ENCODE results near the gene NUAK1.
"Not testable (repeated sequence)": the region's sequence is repeated elsewhere in the genome, so short reads cannot be mapped to it uniquely, and the experiment has no call there.

Gene NUAK1

DNA sequence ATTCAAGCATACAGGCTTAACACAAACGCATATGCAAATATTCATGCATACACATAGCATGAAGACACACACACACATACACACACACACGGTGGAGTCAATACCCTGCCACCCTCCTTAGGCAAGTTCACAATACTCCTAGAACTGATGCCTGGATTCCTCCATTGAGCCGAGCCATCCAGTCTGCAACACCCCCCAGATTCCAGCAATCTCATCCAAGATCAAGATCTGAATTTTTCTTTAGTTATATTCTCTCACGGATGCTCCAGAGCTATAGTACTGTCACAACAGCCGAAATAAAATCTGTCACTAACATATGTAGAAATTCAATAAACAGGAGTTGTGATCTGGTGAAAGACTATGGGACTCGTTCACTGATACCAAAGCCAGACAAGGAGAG is 110.8 kb downstream of the NUAK1 start:
- DNase-seq: no peak

DNA sequence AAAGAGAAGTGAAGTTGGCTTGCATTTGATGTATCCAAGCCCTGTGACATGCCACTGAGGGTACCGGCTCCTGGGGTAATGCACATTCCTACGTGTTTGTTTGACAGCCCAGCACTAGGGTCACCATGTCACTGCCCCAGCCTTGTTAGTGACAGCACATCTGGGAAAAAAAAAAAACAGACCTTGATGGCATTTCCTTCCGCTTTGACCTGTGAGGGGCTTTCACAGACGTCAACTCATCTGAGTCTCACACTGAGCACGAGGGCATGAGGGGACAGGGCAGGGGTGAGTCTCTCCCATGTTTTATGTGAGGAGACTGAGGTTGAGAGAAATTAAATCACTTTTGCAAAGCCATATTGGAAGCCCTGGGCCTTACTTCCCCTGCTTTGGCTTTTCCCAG is 111.5 kb downstream of the NUAK1 start:
- DNase-seq: no peak

DNA sequence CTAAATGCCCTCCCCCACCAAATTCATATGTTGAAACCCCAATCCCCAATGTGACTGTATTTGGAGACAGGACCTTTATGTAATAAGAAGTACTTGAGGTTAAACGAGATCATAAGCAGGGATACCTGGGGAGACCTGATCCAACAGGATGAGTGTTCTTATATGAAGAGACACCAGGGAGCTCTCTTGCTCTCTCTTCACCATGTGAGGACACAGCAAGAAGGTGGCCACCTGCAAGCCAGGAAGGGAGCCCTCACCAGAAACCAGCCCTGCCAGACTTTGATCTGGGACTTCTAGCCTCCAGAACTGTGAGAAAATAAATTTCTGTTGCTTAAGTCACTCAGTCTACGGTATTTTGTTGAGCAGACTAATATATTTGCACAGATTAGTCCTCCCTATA is 113.6 kb downstream of the NUAK1 start:
- no peak for DNase-seq

DNA sequence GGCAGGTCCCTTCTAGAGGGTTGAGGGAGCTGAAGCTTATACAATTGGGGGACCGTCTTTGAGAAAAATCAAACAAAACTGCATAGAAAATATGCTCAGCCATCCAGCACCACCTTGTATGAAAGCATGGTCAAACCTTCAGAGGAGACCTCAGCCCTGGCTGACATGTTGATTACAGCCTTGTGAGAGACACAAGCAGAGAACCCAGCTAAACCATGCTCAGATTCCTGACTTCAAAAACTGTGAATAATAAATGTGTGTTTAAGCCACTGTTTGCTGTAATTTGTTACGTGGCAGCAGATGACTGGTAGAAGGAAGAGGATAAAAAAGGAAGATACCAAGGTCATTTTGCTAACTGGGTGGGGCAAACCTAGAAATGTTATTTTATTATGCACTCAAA is 115.7 kb downstream of the NUAK1 start:
- no peak for DNase-seq

DNA sequence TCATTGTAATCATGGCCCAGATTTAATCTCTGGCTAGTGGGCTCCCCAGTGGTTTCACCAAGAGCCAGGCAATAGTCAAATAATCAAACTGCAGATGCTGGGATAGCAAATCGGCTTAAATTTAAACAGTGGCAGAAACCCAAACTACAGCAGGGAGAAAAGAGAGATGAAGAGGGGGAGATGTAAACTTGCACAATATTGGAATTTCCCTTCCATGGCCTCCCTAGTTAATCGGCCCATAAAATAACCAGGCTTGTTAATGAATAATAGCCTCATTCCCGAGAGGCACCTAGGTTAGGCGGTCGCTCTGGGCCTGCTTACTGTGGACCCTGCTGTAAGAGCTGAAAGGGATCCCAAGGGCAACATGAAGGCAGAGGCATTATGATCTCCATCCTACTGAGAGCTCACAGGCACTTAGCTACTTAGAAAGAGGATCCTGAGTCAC is 116.2 kb downstream of the NUAK1 start:
- no peak for DNase-seq

DNA sequence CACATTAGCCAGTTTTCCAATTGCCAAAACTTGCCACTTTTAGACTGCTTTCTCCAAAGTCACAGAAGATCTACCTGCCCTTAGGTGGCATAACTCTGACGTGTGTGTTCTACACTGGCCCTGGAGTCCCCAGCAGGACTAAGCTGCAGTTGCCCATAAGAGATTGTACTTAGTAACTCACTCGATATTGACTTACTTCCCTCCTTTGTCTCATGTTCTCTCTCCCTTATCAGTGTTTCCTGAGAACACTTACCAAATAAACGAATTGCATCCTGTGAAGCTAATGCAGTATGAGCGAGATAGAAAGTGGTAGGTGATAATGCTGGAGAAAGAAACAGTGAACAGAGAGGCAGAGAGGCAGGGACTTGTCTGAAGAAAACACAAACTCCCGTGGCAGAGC is 117.2 kb downstream of the NUAK1 start:
- DNase-seq: no peak

DNA sequence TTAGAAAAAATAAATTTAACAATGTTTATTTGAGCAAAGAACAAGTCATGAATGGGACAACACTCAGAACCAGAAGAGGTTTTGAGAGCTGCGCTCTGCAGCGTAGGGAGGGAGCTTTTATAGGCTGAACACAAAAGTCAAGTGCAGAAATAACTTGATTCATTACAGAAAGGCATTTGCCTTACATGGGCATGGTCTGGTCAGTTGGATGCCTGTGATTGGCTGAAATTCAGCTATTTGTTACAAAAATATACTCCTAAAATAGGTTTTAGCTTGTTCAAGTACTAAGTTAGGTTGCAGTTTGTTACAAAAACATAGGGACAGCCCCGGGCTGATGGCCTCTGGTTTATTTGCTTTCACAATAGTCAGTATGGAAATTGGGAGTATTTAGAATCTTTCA is 118.0 kb downstream of the NUAK1 start:
- DNase-seq: no peak

DNA sequence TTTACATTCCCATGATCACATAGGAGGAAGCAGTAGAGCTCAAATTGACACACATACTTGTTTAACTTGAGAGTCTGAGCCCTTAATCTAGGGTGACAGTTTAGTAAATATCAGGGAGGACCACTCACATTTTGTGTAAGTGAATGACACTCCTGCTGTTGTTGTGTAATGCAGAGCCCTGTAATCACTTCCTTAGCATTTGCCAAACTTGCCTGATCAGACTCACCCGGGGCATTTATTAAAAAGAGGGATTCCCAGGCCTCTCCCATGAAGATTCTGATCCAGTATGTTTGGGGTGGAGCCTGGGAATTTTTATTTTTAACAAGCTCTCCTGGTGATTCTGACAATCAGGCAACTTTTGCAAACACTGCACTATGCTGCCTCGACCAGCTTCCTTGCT is 119.6 kb downstream of the NUAK1 start:
- DNase-seq: no peak

DNA sequence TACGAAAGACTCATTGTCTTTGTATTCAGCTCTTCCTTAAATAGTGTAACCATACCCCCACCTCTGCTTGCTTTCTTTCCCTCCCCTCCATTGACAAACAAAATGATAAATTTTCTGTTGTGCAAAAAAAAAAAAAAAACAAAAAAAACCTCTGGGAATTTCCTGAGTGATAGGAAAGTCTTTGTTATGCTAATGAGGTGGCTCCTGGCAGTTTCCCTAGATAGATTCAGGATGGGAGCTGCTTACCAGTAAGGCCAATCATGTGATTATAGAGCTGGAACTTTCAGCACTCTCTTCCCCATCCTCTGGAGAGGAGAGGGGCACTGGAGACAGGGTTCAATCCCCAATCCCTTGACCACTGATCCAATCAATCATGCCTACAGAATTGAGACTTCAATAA is 120.5 kb downstream of the NUAK1 start:
- DNase-seq: no peak

DNA sequence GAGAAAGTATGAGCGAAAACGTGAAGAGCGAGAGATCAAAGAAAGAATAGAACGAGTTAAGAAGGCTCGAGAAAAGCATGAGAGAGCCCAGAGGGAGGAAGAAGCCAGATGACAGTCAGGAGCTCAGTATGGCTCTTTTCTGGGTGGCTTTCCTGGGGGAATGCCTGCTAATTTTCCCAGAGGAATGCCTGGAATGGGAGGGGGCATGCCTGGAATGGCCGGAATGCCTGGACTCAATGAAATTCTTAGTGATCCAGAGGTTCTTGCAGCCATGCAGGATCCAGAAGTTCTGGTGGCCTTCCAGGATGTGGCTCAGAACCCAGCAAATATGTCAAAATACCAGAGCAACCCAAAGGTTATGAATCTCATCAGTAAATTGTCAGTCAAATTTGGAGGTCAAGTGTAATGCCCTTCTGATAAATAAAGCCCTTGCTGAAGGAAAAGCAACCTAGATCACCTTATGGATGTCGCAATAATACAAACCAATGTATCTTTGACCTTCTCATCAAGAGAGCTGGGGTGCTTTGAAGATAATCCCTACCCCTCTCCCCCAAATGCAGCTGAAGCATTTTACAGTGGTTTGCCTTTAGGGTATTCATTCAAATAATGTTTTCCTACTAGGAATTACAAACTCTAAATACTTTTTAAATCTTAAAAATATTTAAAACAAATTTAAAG is 122.0 kb downstream of the NUAK1 start:
- DNase-seq: not testable (repeated sequence)

DNA sequence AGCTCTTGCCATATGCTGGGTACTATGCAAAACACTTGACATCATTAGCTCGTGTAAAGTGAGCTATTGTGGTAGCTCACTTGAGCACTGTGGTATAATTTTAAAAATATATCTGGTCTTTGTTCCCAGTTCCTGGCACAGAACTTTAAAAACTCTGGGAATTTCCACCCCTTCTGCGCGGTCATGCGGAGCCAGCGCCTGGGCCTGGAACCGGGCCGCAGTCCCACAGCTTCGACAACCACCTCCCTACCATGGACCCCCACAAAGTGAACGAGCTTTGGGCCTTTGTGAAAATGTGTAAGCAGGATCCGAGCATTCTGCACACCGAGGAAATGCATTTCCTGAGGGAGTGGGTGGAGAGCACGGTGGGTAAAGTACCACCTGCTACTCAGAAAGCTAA is 123.1 kb downstream of the NUAK1 start:
- no peak for DNase-seq

DNA sequence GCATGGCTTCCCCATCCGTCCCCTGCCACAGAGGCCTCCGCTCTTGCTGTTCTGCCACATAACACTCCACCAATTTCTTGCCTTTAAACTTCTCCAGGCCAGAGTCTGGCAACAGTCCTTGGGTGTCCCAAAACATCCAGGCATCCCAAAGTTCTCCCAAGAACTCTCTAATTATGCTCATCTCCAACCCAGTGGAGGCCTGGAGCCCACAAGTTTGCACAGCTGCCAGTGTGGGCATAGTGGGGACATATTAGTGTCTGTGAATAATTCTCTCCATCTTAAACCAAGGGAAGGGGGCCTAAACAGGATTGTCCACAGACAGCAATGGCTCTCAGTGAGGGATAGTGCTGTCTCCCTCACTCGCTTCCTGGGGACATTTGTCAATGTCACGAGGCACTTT is 124.8 kb downstream of the NUAK1 start:
- DNase-seq: no peak
